GM21576 (cell line): ENCODE data around the gene TBC1D10B.

Experiments
- ATAC-seq: cut with Tn5 transposase; IDR thresholded peaks from one replicate; pipeline ENCODE4 v1.9.1; 2021; ENCODE audit warnings: mild to moderate bottlenecking, moderate library complexity; ENCODE audit not compliant: unreplicated experiment

TBC1D10B gene

GRCh38 chr16:30375864-30376263 lies 5.6 kb upstream of the TBC1D10B start:
- ATAC-seq = no peak

- ATAC-seq = no peak
These were observed 4.2 kb upstream of the TBC1D10B start, which contains the start of gene MYL11 for GRCh38 chr16:30374538-30374937. MYL11 (plus strand) TSS chr16:30374802; CDS start chr16:30374858, 56 bp downstream.

- ATAC-seq = no peak
These were observed 2.4 kb upstream of the TBC1D10B start for GRCh38 chr16:30372725-30373124.

GRCh38 chr16:30372038-30372712 lies 1.9 kb upstream of the TBC1D10B start:
- no peak for ATAC-seq

GRCh38 chr16:30371248-30371816 lies 1.0 kb upstream of the TBC1D10B start:
- ATAC-seq = no peak

- peak; percentile 0 for ATAC-seq
These were observed 297 bp downstream of the TBC1D10B start for GRCh38 chr16:30369938-30370455.

GRCh38 chr16:30369091-30369937 lies 980 bp downstream of the TBC1D10B start:
- no peak for ATAC-seq

GRCh38 chr16:30368792-30369090 lies 1.6 kb downstream of the TBC1D10B start:
- no peak for ATAC-seq

GRCh38 chr16:30368122-30368791 lies 2.0 kb downstream of the TBC1D10B start:
- no peak for ATAC-seq

GRCh38 chr16:30367349-30368009 lies 2.8 kb downstream of the TBC1D10B start:
- no peak for ATAC-seq

GRCh38 chr16:30366511-30366910 lies 3.8 kb downstream of the TBC1D10B start:
- ATAC-seq = no peak

GRCh38 chr16:30365200-30365599 lies 5.1 kb downstream of the TBC1D10B start:
- ATAC-seq = no peak

GRCh38 chr16:30361180-30361579 lies 9.1 kb downstream of the TBC1D10B start:
- ATAC-seq = no peak

- no peak for ATAC-seq
These were observed 10.5 kb downstream of the TBC1D10B start for GRCh38 chr16:30359871-30360170.

GRCh38 chr16:30358990-30359870 lies 11.1 kb downstream of the TBC1D10B start:
- ATAC-seq = no peak

GRCh38 chr16:30358577-30358936 lies 11.7 kb downstream of the TBC1D10B start:
- ATAC-seq = no peak

- ATAC-seq = no peak
These were observed 12.3 kb downstream of the TBC1D10B start for GRCh38 chr16:30357715-30358576.

- no peak for ATAC-seq
These were observed 13.1 kb downstream of the TBC1D10B start for GRCh38 chr16:30357085-30357714.
